SK-N-SH treated with all-trans-retinoic acid at 6 μM for 48 hours (cell line): ENCODE results near the gene PPP1R16B.

ENCODE experiments used
- BACH2 ChIP-seq: fragments of 250-450 bp; sonication (Bioruptor Pico); IDR thresholded peaks from 2 replicates; pipeline ENCODE4 v1.9.0; 2021; ENCODE audit warnings: mild to moderate bottlenecking, borderline replicate concordance
- PATZ1 ChIP-seq: fragments of 250-450 bp; sonication (Bioruptor Pico); IDR thresholded peaks from 2 replicates; pipeline ENCODE4 v1.8.0; 2020; ENCODE audit warnings: mild to moderate bottlenecking, moderate library complexity, borderline replicate concordance
- TOX ChIP-seq: fragments of 250-450 bp; sonication (Bioruptor Pico); IDR thresholded peaks from 2 replicates; pipeline ENCODE4 v1.8.0; 2021; ENCODE audit warnings: mild to moderate bottlenecking, moderate library complexity, borderline replicate concordance
- ZFP3 ChIP-seq: fragments of 250-450 bp; sonication (Bioruptor Pico); IDR thresholded peaks from 2 replicates; pipeline ENCODE4 v1.5.0; 2020; ENCODE audit warnings: mild to moderate bottlenecking, moderate library complexity
- ZFP30 ChIP-seq: fragments of 450-650 bp; formaldehyde crosslinking; IDR thresholded peaks from 2 replicates; pipeline ENCODE4 v1.5.0; 2022; ENCODE audit warnings: mild to moderate bottlenecking, moderate library complexity

GRCh38 chr20:38762174-38762573, 43.3 kb upstream of the PPP1R16B start:
- TF ChIP-seq ZFP3 (CRISPR knock-in tag) (no peak), PATZ1 (CRISPR knock-in tag) (no peak), TOX (CRISPR knock-in tag) (no peak), ZFP30 (CRISPR knock-in tag) (no peak), BACH2 (CRISPR knock-in tag) (no peak)
